Activated T-helper 2 cell treated with anti-CD3 and anti-CD28 coated beads, Interferon-gamma antibody, Interleukin-2, Interleukin-4, amounts not matched to agents 10 μg/mL and 5 μg/mL and 100 μg/mL, durations not matched to agents 14 hours and 24 hours and 36 hours (primary cell): ENCODE data around the gene PON1. TPM values are rescaled to one million over a fixed set of nuclear protein-coding genes. Genes with fewer than 3 reads are reported as not detected.

Source experiments
- DNase-seq: peaks from one replicate; pipeline ENCODE4 v3.0.0; 2021; ENCODE audit warnings: low spot score
- H3K27ac Mint-ChIP-seq: one replicate; pipeline ENCODE4 v1.8.0; 2021; ENCODE audit warnings: mixed read lengths
- H3K27me3 Mint-ChIP-seq: one replicate; pipeline ENCODE4 v1.8.0; 2021; ENCODE audit warnings: low read depth, mixed read lengths
- H3K36me3 Mint-ChIP-seq: one replicate; pipeline ENCODE4 v1.8.0; 2021; ENCODE audit warnings: low read depth, mixed read lengths
- H3K4me1 Mint-ChIP-seq: one replicate; pipeline ENCODE4 v1.8.0; 2021; ENCODE audit warnings: low read depth, mixed read lengths
- H3K4me3 Mint-ChIP-seq: one replicate; pipeline ENCODE4 v1.8.0; 2021; ENCODE audit warnings: low read depth, mild to moderate bottlenecking, moderate library complexity, mixed read lengths
- H3K9me3 Mint-ChIP-seq: one replicate; pipeline ENCODE4 v1.8.0; 2021; ENCODE audit warnings: mixed read lengths
- intact Hi-C: fragments of 100-400 bp; cut with micrococcal nuclease; formaldehyde crosslinking; loops from one replicate; pipeline ENCODE4 v1.15.1; 2023
- total RNA-seq: library from RNA; stranded (reverse); gene quantifications from 2 replicates; pipeline ENCODE4 v1.2.3, GENCODE V29; 2022

The PON1 gene
- total RNA-seq, 1 donor from 2014 or later: not detected

DNA sequence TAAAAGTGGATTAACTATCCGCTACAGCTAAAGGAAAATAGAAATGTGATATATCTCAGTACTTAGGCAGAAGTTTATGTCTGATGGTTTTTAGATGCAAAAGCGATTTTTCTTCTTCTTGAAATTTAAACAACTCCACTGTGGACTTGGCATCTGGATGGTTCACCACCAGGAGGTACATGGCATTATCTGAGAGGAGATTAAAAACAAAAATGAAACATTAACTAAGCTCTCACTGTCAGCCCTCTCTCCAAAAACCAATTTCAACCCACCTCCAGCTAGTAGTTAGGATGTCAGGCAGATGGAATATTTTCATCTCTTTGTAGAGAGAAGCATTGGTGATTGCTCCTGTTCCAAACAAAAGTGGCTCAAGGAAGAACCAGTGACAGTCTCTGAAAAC, 12.9 kb downstream of the PON1 start:
- H3K27ac Mint-ChIP-seq: no peak overlapping the region
- no peaks in the 10 kb centered on the region for H3K36me3 Mint-ChIP-seq
- no peak for DNase-seq
- intact Hi-C loops: no loop called here
- H3K4me3 Mint-ChIP-seq: no peak overlapping the region
- H3K27me3 Mint-ChIP-seq: peaks cover 10% of the 10 kb centered on the region
- no peaks in the 10 kb centered on the region for H3K4me1 Mint-ChIP-seq
- H3K9me3 Mint-ChIP-seq: no peaks in the 10 kb centered on the region

DNA sequence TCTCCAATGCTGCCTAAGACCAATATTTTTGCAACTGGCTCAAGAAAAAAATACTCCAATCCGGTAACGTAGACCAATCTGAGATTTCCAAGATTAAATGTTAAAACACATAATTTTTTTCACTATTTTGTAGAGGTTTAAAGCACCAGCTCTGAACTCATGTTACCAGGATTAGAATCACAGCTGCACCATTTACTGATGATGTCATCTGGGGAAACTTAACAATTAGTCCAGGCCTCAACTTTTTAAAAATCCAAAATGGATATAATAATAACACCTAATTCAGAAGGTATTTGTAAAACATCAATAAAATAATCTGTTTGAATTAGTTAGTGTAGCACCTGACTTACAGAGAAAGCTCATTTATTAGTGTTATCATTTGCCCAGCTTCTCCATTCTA, 14.4 kb downstream of the PON1 start:
- Mint-ChIP-seq H3K4me1 (no peaks in the 10 kb centered on the region), H3K36me3 (no peaks in the 10 kb centered on the region), H3K4me3 (no peak overlapping the region), H3K9me3 (no peaks in the 10 kb centered on the region), H3K27me3 (peaks cover 14% of the 10 kb centered on the region), H3K27ac (no peak overlapping the region)
- intact Hi-C loops: no loop called here
- DNase-seq: no peak

DNA sequence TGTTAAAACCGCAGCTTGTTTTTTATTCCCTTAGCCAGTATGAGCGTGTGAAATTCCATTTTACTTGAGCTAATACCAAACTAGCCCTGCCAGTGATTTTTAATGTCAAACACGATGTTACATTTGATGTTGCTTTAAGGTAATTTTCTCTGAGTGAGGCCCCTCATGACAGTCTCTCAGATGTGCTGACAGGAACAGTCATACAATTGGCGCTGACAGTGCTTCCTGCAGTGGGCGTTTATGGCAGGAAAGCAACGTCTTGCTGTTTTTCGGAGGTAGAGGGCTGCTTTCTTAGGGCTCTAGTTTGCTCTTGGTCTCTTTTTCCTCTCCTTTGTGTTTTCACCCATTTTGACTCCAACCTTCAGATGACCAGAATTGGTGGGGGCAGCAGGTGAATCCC, 19.3 kb downstream of the PON1 start:
- H3K36me3 Mint-ChIP-seq: no peaks in the 10 kb centered on the region
- H3K27me3 Mint-ChIP-seq: peaks cover 5% of the 10 kb centered on the region
- no peaks in the 10 kb centered on the region for H3K4me1 Mint-ChIP-seq
- no peak overlapping the region for H3K4me3 Mint-ChIP-seq
- H3K9me3 Mint-ChIP-seq: no peaks in the 10 kb centered on the region
- DNase-seq: no peak
- intact Hi-C loops: no loop called here
- H3K27ac Mint-ChIP-seq: no peak overlapping the region

DNA sequence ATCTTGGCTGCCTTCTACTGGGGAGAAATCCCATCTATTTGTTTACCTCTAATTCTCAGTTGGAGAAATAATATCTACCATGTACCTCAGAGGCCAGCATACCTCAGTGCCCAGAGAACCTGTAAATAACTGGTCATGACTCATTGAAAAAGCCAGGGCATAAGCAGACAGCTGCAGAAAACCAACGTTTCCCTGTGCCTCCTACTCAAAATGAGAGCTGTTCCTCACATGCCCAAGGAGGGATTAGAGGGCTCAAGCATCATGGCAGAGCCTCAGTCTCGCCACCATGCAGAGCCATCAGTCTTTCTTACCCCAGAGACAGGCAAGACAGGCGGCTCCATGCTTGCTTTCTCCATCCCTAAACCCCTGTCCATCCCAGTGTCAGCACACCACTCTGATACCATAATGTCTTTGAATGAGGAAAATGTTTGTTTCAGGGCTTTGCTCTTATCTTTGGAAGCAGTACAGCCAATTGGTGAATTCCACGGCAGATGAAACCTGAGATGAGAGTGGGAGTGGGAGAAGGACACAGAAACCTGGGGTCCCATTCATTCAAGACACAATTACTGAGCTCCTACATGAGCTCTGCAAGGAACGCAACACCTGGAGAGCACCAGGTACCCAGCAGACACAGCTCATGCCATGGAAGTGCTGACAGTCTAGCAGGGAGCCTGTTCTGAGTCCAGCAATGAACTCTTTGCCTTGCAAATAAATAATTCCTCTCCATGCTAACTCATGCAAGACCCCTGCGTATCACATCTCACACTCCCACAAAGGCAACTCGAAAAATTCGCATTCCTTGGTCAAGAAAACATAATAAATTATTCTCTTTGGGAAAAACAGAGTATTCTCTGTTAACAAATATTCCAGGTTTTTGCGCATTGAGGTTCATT, 21.1 kb downstream of the PON1 start:
- DNase-seq: no peak
- intact Hi-C loops: no loop called here
- H3K27me3 Mint-ChIP-seq: peaks cover 5% of the 10 kb centered on the region
- H3K36me3 Mint-ChIP-seq: no peaks in the 10 kb centered on the region
- no peak overlapping the region for H3K27ac Mint-ChIP-seq
- H3K4me3 Mint-ChIP-seq: no peak overlapping the region
- H3K9me3 Mint-ChIP-seq: no peaks in the 10 kb centered on the region
- H3K4me1 Mint-ChIP-seq: no peaks in the 10 kb centered on the region

DNA sequence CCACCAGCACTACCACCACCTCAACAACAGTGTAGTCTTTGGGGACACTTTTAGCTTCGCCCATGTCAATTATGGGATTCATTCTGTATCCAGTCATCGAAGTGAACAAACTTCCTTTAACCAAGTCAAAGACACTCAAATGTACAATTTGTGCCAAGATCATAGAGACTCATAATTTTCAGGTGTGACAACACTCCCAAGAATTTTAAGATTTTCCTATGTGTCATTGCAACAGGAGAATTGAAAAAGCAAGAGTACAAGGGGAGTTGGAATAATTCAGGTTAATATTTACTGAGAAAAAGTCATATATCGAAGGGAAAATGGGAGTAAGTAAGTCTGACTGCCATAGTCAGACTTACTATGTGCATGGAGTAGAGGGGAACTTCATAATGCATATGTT, 26.2 kb downstream of the PON1 start:
- intact Hi-C loops: no loop called here
- no peak for DNase-seq
- Mint-ChIP-seq H3K27ac (no peak overlapping the region), H3K9me3 (no peaks in the 10 kb centered on the region), H3K4me3 (no peak overlapping the region), H3K36me3 (no peaks in the 10 kb centered on the region), H3K27me3 (peaks cover 1% of the 10 kb centered on the region), H3K4me1 (no peaks in the 10 kb centered on the region)

DNA sequence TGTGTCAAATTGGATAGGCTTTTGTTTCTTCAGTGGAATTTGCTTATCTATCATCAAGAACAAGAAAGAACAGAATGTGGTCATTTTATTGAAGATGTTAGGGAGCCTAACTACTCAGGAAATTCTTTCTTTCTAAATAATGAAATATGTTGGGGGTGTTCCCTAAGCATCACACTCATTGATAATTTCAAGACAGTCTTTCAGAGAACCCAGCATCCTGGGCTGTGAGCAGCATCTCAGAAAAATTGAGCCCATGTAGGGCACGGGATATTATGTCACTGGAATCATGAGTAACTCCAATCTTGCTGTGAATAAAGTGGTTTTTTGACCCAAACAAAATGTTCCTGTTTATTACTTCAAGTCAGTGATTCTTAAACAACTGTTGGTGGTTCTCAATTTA, 27.3 kb downstream of the PON1 start:
- no peaks in the 10 kb centered on the region for H3K9me3 Mint-ChIP-seq
- intact Hi-C loops: no loop called here
- no peaks in the 10 kb centered on the region for H3K4me1 Mint-ChIP-seq
- H3K36me3 Mint-ChIP-seq: no peaks in the 10 kb centered on the region
- no peak overlapping the region for H3K4me3 Mint-ChIP-seq
- peaks cover under 1% of the 10 kb centered on the region for H3K27me3 Mint-ChIP-seq
- H3K27ac Mint-ChIP-seq: no peak overlapping the region
- DNase-seq: no peak

DNA sequence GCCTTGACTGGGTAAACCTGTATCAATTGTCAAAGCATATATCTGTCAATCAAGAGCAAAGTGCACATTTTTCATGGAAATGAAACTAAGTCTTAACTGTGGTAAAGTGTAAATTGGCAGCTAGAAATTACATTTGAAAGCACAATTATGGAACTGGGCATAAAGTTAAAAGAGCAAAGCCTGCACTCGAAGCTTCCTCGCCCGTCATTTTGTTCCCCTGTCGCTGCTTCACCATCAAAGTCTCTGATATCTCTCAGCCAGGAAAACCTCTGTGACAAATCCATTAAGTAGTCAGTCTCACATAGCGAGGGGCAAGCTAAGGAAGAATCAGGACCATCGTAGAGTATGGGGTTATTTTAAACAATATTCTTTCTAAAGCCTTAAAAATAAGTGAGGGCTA, 27.9 kb downstream of the PON1 start:
- Mint-ChIP-seq H3K9me3 (no peaks in the 10 kb centered on the region), H3K27ac (no peak overlapping the region), H3K36me3 (no peaks in the 10 kb centered on the region), H3K4me3 (no peak overlapping the region), H3K4me1 (no peaks in the 10 kb centered on the region), H3K27me3 (no peaks in the 10 kb centered on the region)
- intact Hi-C loops: no loop called here
- DNase-seq: no peak

DNA sequence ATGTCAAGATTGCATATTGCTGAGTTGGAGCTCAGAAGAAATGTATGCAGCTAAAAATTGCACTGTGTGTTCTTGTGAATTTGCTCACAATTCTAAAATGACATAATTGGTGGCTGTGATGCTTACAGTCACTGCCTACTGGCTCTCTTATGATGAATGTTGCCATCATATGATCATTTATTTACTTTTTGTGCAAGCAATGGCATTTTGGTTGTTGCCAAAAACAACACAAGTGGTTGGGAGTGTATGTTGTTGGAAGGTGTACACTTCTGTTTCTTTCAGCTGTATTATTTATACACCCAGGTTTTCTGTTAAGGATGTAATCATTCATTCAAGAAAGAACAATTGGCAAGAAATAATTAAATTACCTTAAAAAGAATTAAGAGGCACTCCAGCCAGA, 28.9 kb downstream of the PON1 start:
- no peaks in the 10 kb centered on the region for H3K27me3 Mint-ChIP-seq
- intact Hi-C loops: no loop called here
- no peak overlapping the region for H3K4me3 Mint-ChIP-seq
- no peaks in the 10 kb centered on the region for H3K9me3 Mint-ChIP-seq
- no peak overlapping the region for H3K27ac Mint-ChIP-seq
- DNase-seq: no peak
- no peaks in the 10 kb centered on the region for H3K4me1 Mint-ChIP-seq
- no peaks in the 10 kb centered on the region for H3K36me3 Mint-ChIP-seq

DNA sequence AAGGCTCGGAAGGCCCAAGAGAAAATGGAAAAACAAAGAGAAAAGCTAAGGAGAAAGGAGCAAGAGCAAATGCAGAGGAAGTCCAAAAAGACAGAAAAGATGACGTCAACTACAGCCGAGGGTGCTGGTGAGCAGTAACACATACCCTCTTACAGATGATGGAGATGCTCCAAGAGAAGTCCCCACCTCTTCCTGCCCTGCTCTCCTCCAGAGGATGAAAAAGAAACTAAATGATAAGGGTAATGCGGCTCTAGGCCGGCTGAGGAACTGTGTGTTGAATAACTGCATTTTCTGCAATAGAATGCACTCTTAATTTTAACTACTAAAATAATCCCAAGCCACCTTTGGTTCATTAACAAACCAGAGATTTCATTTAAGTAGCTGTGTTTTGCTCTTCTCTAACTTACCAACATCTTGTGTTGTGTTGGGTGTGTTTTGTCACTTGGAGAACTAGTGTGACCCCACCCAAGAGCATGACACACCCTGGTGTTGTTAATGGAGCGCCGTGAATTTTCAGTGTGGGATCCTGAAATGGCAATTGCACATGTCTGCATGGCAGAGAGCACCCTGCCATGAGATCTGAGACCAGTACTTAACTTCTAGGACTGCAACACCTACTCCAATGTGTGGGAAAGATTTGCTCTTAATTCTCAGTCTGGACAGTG, 34.0 kb downstream of the PON1 start:
- no peak overlapping the region for H3K4me3 Mint-ChIP-seq
- peaks cover 4% of the 10 kb centered on the region for H3K27me3 Mint-ChIP-seq
- H3K9me3 Mint-ChIP-seq: no peaks in the 10 kb centered on the region
- H3K4me1 Mint-ChIP-seq: no peaks in the 10 kb centered on the region
- no peak for DNase-seq
- H3K36me3 Mint-ChIP-seq: no peaks in the 10 kb centered on the region
- intact Hi-C loops: no loop called here
- H3K27ac Mint-ChIP-seq: no peak overlapping the region

DNA sequence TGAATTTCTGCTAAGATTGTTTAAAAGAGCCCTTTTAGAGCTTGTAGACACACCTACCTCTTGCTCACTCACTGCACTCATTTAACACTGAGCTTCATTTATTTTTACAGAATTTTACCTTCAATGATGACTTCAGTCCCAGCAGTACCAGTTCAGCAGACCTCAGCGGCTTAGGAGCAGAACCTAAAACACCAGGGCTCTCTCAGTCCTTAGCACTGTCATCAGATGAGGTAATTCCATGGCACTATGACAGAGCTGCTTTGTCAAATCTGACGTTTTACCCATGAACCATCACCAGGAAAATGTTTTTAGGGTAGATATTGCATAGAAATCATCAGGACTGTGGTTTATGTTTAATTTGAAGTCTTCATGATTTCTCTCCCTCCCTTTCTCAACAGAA, 38.2 kb downstream of the PON1 start:
- intact Hi-C loops: no loop called here
- Mint-ChIP-seq H3K4me1 (no peaks in the 10 kb centered on the region), H3K36me3 (no peaks in the 10 kb centered on the region)

DNA sequence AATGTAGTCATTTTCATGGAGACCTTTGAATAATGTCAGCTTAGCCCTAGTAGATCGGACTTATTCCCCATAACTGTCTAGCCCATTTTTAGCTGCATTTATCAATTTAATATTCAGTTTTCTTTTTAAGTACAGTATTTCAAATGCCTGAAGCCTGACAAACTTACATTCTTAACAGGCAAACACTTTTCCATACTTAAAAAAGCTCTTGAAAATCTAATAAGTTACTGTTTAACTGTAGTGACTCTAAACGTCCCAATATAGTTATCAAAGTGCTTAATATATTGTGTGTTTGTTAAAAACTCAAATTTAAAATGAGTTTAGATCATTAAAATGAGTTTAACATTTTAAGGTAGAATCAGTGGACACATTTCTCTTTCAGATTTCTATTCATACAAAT, 44.9 kb downstream of the PON1 start:
- Mint-ChIP-seq H3K36me3 (no peaks in the 10 kb centered on the region), H3K4me1 (no peaks in the 10 kb centered on the region), H3K27ac (no peak overlapping the region), H3K4me3 (no peak overlapping the region), H3K9me3 (no peaks in the 10 kb centered on the region), H3K27me3 (no peaks in the 10 kb centered on the region)
- no peak for DNase-seq
- intact Hi-C loops: no loop called here

More for the DNA sequence above, 38.2 kb downstream of the PON1 start:
- no peak for DNase-seq
- Mint-ChIP-seq H3K27ac (no peak overlapping the region), H3K4me3 (no peak overlapping the region), H3K9me3 (no peaks in the 10 kb centered on the region), H3K27me3 (peaks cover 4% of the 10 kb centered on the region)

DNA sequence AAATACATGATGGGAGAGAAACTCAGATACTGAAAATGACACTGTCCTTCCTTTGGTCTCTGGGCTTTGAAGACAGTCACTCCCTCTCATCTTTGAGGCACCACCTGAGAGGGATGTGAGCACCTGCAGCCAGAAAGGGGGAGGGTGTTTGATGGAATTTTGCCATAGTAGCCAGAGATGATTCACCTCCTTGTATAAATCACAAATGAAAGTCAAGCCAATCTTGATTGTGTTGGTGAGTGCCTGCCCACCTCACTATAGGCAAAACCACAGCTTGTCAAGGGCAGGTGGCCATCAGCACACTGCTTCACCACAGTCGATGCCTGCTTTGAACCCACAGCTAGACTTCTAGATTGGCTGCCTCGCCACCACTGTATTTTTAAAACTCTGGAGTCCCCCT, 48.2 kb downstream of the PON1 start:
- H3K9me3 Mint-ChIP-seq: no peaks in the 10 kb centered on the region

DNA sequence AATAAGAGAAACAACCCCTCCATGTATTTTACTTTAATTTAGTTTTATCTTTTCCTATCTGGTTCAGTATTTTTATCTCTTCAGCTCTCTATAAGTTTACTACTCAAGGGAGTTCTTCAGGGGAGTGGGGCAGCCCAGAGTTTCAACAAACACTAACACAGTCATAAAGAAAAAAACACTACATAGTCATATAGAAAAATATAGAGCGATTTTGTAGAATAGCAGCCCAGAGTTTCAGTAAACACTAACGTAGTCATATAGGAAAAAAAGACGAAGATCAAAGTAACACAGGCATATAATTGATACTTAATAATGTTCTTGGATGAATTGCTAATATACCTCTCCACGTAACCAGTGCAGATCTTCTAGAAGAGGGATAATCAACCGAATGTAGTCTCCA, 54.7 kb downstream of the PON1 start:
- H3K4me3 Mint-ChIP-seq: no peak overlapping the region
- intact Hi-C loops: no loop called here

More for the DNA sequence above, 48.2 kb downstream of the PON1 start:
- DNase-seq: no peak
- no peaks in the 10 kb centered on the region for H3K4me1 Mint-ChIP-seq
- no peak overlapping the region for H3K27ac Mint-ChIP-seq
- no peaks in the 10 kb centered on the region for H3K36me3 Mint-ChIP-seq
- intact Hi-C loops: no loop called here
- H3K27me3 Mint-ChIP-seq: peaks cover 2% of the 10 kb centered on the region
- H3K4me3 Mint-ChIP-seq: no peak overlapping the region

More for the DNA sequence above, 54.7 kb downstream of the PON1 start:
- H3K27ac Mint-ChIP-seq: no peak overlapping the region
- DNase-seq: no peak
- H3K36me3 Mint-ChIP-seq: no peaks in the 10 kb centered on the region
- H3K9me3 Mint-ChIP-seq: no peaks in the 10 kb centered on the region
- H3K27me3 Mint-ChIP-seq: peaks cover 2% of the 10 kb centered on the region
- H3K4me1 Mint-ChIP-seq: no peaks in the 10 kb centered on the region
